HCT116 (cell line): ENCODE data around the gene CLDN17. TPM values are rescaled to one million over a fixed set of nuclear protein-coding genes. Genes with fewer than 3 reads are reported as not detected.

ENCODE experiments used
- ATAC-seq: fragments of 200-7000 bp; cut with Tn5 transposase; 2 replicates; pipeline ENCODE4 v1.9.1; 2020; ENCODE audit warnings: mild to moderate bottlenecking, moderate library complexity
- BruUV-seq: library from RNA; stranded (reverse); fragments of 400-500 nt; replicated peaks from 2 replicates; lab custom pipeline; 2021; lab: Mats Ljungman, UMichigan
- CTCF ChIA-PET: fragments of 300-600 bp; sonication (Branson Sonifier 250); formaldehyde crosslinking; loops from one replicate; lab custom pipeline; 2021; ENCODE audit warnings: antibody characterized with exemption; lab: Charles Lee
- POLR2A ChIA-PET: fragments of 300-600, 350-600 bp; sonication (Branson Sonifier 250); formaldehyde crosslinking; loops from one replicate; lab custom pipeline; 2021; ENCODE audit warnings: antibody characterized with exemption; lab: Charles Lee
- RAD21 ChIA-PET, 2 experiments: fragments of 300-600 bp; sonication (Branson Sonifier 250); formaldehyde crosslinking; loops; one replicate each; lab custom pipeline; 2023; ENCODE audit warnings: low total read pairs in 2 of 2; ENCODE audit not compliant: uncharacterized antibody in 2 of 2, unreplicated experiment in 2 of 2, low non-redundant PET in 1 of 2; lab: Charles Lee
- DNase-seq: peaks from one replicate; pipeline ENCODE4 v3.0.0-alpha.2; 2010; ENCODE audit warnings: low read depth, low spot score
- H2AFZ ChIP-seq: fragments of 200-600 bp; shearing (Covaris generic), sonication (generic); 2 replicates; pipeline ENCODE4 v1.6.1; 2017; ENCODE audit warnings: low read depth, mixed run types, mixed read lengths, antibody characterized with exemption, low read length; ENCODE audit not compliant: poor library complexity, severe bottlenecking
- H3K27ac ChIP-seq: 2 replicates; pipeline ENCODE4 v1.5.1; 2012; ENCODE audit warnings: low read depth, low read length
- H3K27me3 ChIP-seq: fragments of 200-600 bp; sonication (generic); 2 replicates; pipeline ENCODE4 v1.6.1; 2016; ENCODE audit warnings: mixed run types, low read length, mixed read lengths; ENCODE audit not compliant: insufficient read depth
- H3K36me3 ChIP-seq, 2 experiments: fragments of 200-500 bp in 1 of 2; fragments of 200-600 bp in 1 of 2; sonication (Bioruptor generic) in 1 of 2; sonication (generic) in 1 of 2; 2 replicates each; pipeline versions ENCODE4 v1.5.1 to v1.6.1; 2014 to 2016; ENCODE audit warnings: low read length in 2 of 2, inconsistent platforms in 1 of 2, mixed read lengths in 1 of 2, mixed run types in 1 of 2; ENCODE audit not compliant: insufficient read depth in 2 of 2, control insufficient read depth in 1 of 2
- H3K4me1 ChIP-seq, 2 experiments: fragments of 200-600 bp in 1 of 2; sonication (generic) in 1 of 2; 2 replicates each; pipeline versions ENCODE4 v1.5.1 to v1.6.1; 2012 to 2017; ENCODE audit warnings: low read length in 2 of 2, inconsistent platforms in 1 of 2, mild to moderate bottlenecking in 1 of 2, mixed read lengths in 1 of 2, mixed run types in 1 of 2, moderate library complexity in 1 of 2; ENCODE audit not compliant: insufficient read depth in 2 of 2, control insufficient read depth in 1 of 2
- H3K4me2 ChIP-seq: fragments of 200-600 bp; sonication (generic); 2 replicates; pipeline ENCODE4 v1.6.1; 2017; ENCODE audit warnings: mixed run types, low read length, mixed read lengths
- H3K4me3 ChIP-seq, 2 experiments: fragments of 200-600 bp in 1 of 2; sonication (generic) in 1 of 2; replicated peaks in 1 of 2; 2 replicates each; pipeline ENCODE4 v1.5.1; 2011 to 2016; ENCODE audit warnings: low read length in 2 of 2, control low read depth in 1 of 2, low read depth in 1 of 2, mild to moderate bottlenecking in 1 of 2, mixed read lengths in 1 of 2, mixed run types in 1 of 2
- H3K79me2 ChIP-seq: fragments of 200-600 bp; sonication (generic); 2 replicates; pipeline ENCODE4 v1.6.1; 2017; ENCODE audit warnings: mild to moderate bottlenecking, mixed run types, low read length, moderate library complexity, mixed read lengths; ENCODE audit not compliant: insufficient read depth
- H3K9ac ChIP-seq: fragments of 200-600 bp; sonication (generic); 2 replicates; pipeline ENCODE4 v1.6.1; 2016; ENCODE audit warnings: low read length, mixed read lengths
- H3K9me2 ChIP-seq: fragments of 200-600 bp; sonication (generic), shearing (Covaris generic); 2 replicates; pipeline ENCODE4 v1.6.1; 2017; ENCODE audit warnings: mixed run types, mild to moderate bottlenecking, moderate library complexity; ENCODE audit not compliant: insufficient read depth
- H3K9me3 ChIP-seq, 2 experiments: fragments of 200-500 bp in 1 of 2; fragments of 200-600 bp in 1 of 2; sonication (Bioruptor generic) in 1 of 2; sonication (generic) in 1 of 2; 2 replicates each; pipeline ENCODE4 v1.6.1; 2014 to 2017; ENCODE audit warnings: low read length in 2 of 2, mixed read lengths in 2 of 2, inconsistent platforms in 1 of 2, low read depth in 1 of 2, mild to moderate bottlenecking in 1 of 2, mixed run types in 1 of 2, moderate library complexity in 1 of 2; ENCODE audit not compliant: control insufficient read depth in 1 of 2, insufficient read depth in 1 of 2
- H4K20me1 ChIP-seq: fragments of 200-600 bp; sonication (generic), shearing (Covaris generic); 2 replicates; pipeline ENCODE4 v1.6.1; 2017; ENCODE audit warnings: mixed run types, mild to moderate bottlenecking, moderate library complexity; ENCODE audit not compliant: insufficient read depth
- CBX3 ChIP-seq: IDR thresholded peaks from 2 replicates; pipeline ENCODE4 v1.6.1; 2012; ENCODE audit warnings: low read depth
- ELF1 ChIP-seq: IDR thresholded peaks from 2 replicates; pipeline ENCODE4 v1.6.1; 2012; ENCODE audit warnings: low read depth, borderline replicate concordance
- EZH2 ChIP-seq: fragments of 200-600 bp; sonication (generic); IDR thresholded peaks from 2 replicates; pipeline ENCODE4 v1.6.1; 2017; ENCODE audit warnings: antibody characterized with exemption, mixed run types
- POLR2AphosphoS5 ChIP-seq: IDR thresholded peaks from 2 replicates; pipeline ENCODE4 v1.6.1; 2011; ENCODE audit warnings: mild to moderate bottlenecking, low read depth, low read length, moderate library complexity
- TCF7L2 ChIP-seq: IDR thresholded peaks from 2 replicates; pipeline ENCODE4 v1.7.0; 2011; ENCODE audit warnings: borderline replicate concordance, inconsistent platforms; ENCODE audit not compliant: insufficient read depth, insufficient read length; ENCODE audit errors: extremely low read depth
- ZNF274 ChIP-seq: fragments of 200-500 bp; sonication (Bioruptor generic); IDR thresholded peaks from 2 replicates; pipeline ENCODE4 v1.6.1; 2014; ENCODE audit warnings: mild to moderate bottlenecking, low read depth, low read length, inconsistent platforms
- intact Hi-C: fragments of 100-400 bp; cut with micrococcal nuclease; formaldehyde crosslinking; loops from 2 replicates; pipeline ENCODE4 v1.10.0; 2022
- total RNA-seq: library from RNA; stranded (reverse); gene quantifications from one replicate; pipeline ENCODE4 v1.2.1, GENCODE V29; 2021; ENCODE audit not compliant: unreplicated experiment
- TF ChIP-seq, protein P1 (sequence below): IDR thresholded peaks from 2 replicates; pipeline ENCODE4 v1.6.1; 2012; ENCODE audit warnings: low read depth
- TF ChIP-seq, protein P2 (sequence below): IDR thresholded peaks from 2 replicates; pipeline ENCODE4 v1.6.1; 2011; ENCODE audit warnings: mild to moderate bottlenecking, low read length, moderate library complexity; ENCODE audit not compliant: insufficient replicate concordance; ENCODE audit errors: extremely low read depth

CLDN17 gene
- total RNA-seq, 1 experiment from 2014 or later, result not detected

DNA sequence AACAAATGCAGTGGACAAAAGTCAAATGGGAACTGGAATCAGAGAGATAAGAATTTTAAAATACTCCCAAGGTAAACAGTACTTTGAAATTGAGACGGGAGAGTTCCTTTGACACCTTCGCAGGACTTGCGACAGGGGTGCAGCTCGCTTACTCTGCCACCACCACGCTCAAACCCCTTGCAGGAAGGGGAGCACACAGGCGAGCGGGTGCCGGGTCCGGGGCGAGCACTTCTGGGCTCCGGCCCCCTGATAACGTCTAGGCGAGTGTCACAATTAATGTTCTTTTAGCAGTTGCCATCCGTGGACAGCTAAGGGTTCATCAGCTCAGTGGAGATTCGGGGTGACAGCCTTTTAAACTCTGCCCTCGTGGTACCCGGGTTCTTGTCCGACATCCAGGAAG is 37.4 kb downstream of the CLDN17 start:
- Histone ChIP-seq H3K9me2 (no peaks in the 10 kb centered on the region), H3K4me2 (no peak overlapping the region), H3K9me3 (peaks cover 10 to 29% of the 10 kb centered on the region in 2 experiments; a peak in 3 of 4 replicates), H3K4me1 (no peaks in the 10 kb centered on the region), H2AFZ (no peak overlapping the region), H3K4me3 (no peak overlapping the region), H3K79me2 (no peaks in the 10 kb centered on the region), H3K27me3 (no peaks in the 10 kb centered on the region), H3K36me3 (no peaks in the 10 kb centered on the region), H4K20me1 (no peaks in the 10 kb centered on the region), H3K27ac (no peak overlapping the region), H3K9ac (no peak overlapping the region)
- no peak for ATAC-seq
- POLR2A ChIA-PET, result no interaction called here
- CTCF ChIA-PET, result no interaction called here
- intact Hi-C loops, result no loop called here
- RAD21 ChIA-PET, result no interaction called here
- TF ChIP-seq CBX3 (no peak), POLR2AphosphoS5 (no peak), EZH2 (no peak), ELF1 (no peak), TCF7L2 (no peak), ZNF274 (no peak)
- TF ChIP-seq, protein P1, sequence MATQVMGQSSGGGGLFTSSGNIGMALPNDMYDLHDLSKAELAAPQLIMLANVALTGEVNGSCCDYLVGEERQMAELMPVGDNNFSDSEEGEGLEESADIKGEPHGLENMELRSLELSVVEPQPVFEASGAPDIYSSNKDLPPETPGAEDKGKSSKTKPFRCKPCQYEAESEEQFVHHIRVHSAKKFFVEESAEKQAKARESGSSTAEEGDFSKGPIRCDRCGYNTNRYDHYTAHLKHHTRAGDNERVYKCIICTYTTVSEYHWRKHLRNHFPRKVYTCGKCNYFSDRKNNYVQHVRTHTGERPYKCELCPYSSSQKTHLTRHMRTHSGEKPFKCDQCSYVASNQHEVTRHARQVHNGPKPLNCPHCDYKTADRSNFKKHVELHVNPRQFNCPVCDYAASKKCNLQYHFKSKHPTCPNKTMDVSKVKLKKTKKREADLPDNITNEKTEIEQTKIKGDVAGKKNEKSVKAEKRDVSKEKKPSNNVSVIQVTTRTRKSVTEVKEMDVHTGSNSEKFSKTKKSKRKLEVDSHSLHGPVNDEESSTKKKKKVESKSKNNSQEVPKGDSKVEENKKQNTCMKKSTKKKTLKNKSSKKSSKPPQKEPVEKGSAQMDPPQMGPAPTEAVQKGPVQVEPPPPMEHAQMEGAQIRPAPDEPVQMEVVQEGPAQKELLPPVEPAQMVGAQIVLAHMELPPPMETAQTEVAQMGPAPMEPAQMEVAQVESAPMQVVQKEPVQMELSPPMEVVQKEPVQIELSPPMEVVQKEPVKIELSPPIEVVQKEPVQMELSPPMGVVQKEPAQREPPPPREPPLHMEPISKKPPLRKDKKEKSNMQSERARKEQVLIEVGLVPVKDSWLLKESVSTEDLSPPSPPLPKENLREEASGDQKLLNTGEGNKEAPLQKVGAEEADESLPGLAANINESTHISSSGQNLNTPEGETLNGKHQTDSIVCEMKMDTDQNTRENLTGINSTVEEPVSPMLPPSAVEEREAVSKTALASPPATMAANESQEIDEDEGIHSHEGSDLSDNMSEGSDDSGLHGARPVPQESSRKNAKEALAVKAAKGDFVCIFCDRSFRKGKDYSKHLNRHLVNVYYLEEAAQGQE, result no peak
- TF ChIP-seq, protein P2, sequence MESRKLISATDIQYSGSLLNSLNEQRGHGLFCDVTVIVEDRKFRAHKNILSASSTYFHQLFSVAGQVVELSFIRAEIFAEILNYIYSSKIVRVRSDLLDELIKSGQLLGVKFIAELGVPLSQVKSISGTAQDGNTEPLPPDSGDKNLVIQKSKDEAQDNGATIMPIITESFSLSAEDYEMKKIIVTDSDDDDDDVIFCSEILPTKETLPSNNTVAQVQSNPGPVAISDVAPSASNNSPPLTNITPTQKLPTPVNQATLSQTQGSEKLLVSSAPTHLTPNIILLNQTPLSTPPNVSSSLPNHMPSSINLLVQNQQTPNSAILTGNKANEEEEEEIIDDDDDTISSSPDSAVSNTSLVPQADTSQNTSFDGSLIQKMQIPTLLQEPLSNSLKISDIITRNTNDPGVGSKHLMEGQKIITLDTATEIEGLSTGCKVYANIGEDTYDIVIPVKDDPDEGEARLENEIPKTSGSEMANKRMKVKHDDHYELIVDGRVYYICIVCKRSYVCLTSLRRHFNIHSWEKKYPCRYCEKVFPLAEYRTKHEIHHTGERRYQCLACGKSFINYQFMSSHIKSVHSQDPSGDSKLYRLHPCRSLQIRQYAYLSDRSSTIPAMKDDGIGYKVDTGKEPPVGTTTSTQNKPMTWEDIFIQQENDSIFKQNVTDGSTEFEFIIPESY, result no peak
- BruUV-seq, result no TSS peak
- DNase-seq, result no peak
